Osteoblast (primary cell): ENCODE measurements around the gene INPP5F. TPM values are rescaled to one million over a fixed set of nuclear protein-coding genes. Genes with fewer than 3 reads are reported as not detected.
A peak's percentile ranks its signal among the peaks of the same experiment; 100 is the strongest.

Source experiments
- DNase-seq: peaks from one replicate; pipeline ENCODE4 v3.0.0; 2011; ENCODE audit warnings: low spot score, mixed read lengths; ENCODE audit not compliant: insufficient read length; ENCODE audit errors: missing footprints
- H2AFZ ChIP-seq: 2 replicates; pipeline ENCODE4 v1.6.0; 2011; ENCODE audit warnings: mild to moderate bottlenecking, low read length
- H3K27ac ChIP-seq: 2 replicates; pipeline ENCODE4 v1.5.1; 2011; ENCODE audit warnings: mild to moderate bottlenecking, low read depth, low read length, moderate library complexity
- H3K27me3 ChIP-seq: 2 replicates; pipeline ENCODE4 v1.6.0; 2012; ENCODE audit warnings: mild to moderate bottlenecking, control low read depth, inconsistent platforms, low read length, moderate library complexity; ENCODE audit not compliant: insufficient read depth
- H3K36me3 ChIP-seq: 2 replicates; pipeline ENCODE4 v1.5.1; 2011; ENCODE audit warnings: mild to moderate bottlenecking, low read length, control low read depth, moderate library complexity; ENCODE audit not compliant: insufficient read depth
- H3K4me1 ChIP-seq: 2 replicates; pipeline ENCODE4 v1.5.1; 2011; ENCODE audit warnings: mild to moderate bottlenecking, low read length, control low read depth, moderate library complexity; ENCODE audit not compliant: insufficient read depth
- H3K4me2 ChIP-seq: 2 replicates; pipeline ENCODE4 v1.6.0; 2011; ENCODE audit warnings: mild to moderate bottlenecking, low read length; ENCODE audit not compliant: insufficient read depth
- H3K4me3 ChIP-seq: fragments of 200-600 bp; sonication (generic); 3 replicates; pipeline ENCODE4 v1.5.1; 2012; ENCODE audit warnings: mild to moderate bottlenecking, low read length, inconsistent platforms; ENCODE audit not compliant: insufficient read depth
- H3K79me2 ChIP-seq: 2 replicates; pipeline ENCODE4 v1.6.0; 2012; ENCODE audit warnings: mild to moderate bottlenecking, low read length, control low read depth, inconsistent platforms; ENCODE audit not compliant: insufficient read depth
- H3K9me3 ChIP-seq: 2 replicates; pipeline ENCODE4 v1.5.1; 2011; ENCODE audit warnings: low read depth, low read length, control low read depth
- H4K20me1 ChIP-seq: 2 replicates; pipeline ENCODE4 v1.6.0; 2012; ENCODE audit warnings: mild to moderate bottlenecking, low read length, control low read depth; ENCODE audit not compliant: insufficient read depth
- total RNA-seq: library from RNA; depleted of rRNA; stranded (reverse); fragments of >200 nt; gene quantifications from 2 replicates; pipeline ENCODE4 v1.2.3, GENCODE V29; 2012
- TF ChIP-seq, protein P1 (sequence below): IDR thresholded peaks from 2 replicates; pipeline ENCODE4 v1.5.1; 2011; ENCODE audit warnings: mild to moderate bottlenecking, low read depth, low read length, moderate library complexity; ENCODE audit errors: extremely low read depth

The INPP5F gene
- total RNA-seq, 1 donor = 10.9 TPM

DNA sequence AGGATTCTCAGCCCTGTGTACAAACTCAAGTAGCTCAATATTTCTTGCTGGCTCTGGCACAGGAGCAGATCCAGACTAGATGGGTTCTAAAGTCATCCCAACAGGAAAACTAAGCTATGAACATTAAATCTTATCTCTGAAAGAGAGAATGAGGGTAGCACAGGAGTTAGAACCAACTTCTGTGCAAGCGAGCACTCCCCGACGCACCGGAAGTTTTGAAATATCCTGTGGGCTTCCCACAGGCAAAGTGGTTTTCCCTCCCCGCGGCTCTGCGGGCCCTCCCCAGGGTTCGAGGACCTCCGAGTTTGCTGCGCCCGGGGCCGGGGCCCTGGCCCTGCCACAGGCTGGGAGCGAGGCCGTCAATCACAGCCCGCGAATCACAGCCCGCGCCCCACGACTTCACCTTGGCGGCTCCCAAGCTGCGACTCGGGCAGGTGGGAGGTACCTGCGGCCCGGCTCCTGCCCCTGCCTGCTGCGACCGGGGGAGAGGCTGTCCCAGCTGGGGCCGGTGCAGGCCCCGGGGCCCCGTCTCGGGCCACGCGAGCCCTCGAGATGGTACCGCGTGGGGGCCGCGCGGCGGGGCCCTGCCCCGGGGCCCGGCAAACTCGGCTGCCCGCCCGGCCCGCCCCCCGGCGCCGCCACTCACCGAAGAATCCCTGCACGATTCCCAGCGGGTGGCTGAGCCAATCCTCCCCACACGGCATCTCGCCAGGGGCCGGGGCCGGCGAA lies 146.2 kb downstream of the INPP5F start:
- Histone ChIP-seq H3K79me2 (peaks cover 52% of the 10 kb centered on the region), H3K4me2 (peak overlapping the region; percentile 92), H4K20me1 (peaks cover 26% of the 10 kb centered on the region), H3K9me3 (no peaks in the 10 kb centered on the region), H3K36me3 (no peaks in the 10 kb centered on the region), H3K4me1 (peaks cover 16% of the 10 kb centered on the region), H3K27me3 (no peaks in the 10 kb centered on the region), H3K4me3 (peak overlapping the region; percentile 82), H2AFZ (peak overlapping the region; percentile 90), H3K27ac (peak overlapping the region; percentile 75)
- DNase-seq = peak; percentile 80
- TF ChIP-seq, protein P1, sequence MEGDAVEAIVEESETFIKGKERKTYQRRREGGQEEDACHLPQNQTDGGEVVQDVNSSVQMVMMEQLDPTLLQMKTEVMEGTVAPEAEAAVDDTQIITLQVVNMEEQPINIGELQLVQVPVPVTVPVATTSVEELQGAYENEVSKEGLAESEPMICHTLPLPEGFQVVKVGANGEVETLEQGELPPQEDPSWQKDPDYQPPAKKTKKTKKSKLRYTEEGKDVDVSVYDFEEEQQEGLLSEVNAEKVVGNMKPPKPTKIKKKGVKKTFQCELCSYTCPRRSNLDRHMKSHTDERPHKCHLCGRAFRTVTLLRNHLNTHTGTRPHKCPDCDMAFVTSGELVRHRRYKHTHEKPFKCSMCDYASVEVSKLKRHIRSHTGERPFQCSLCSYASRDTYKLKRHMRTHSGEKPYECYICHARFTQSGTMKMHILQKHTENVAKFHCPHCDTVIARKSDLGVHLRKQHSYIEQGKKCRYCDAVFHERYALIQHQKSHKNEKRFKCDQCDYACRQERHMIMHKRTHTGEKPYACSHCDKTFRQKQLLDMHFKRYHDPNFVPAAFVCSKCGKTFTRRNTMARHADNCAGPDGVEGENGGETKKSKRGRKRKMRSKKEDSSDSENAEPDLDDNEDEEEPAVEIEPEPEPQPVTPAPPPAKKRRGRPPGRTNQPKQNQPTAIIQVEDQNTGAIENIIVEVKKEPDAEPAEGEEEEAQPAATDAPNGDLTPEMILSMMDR = no peak

GRCh38 chr10:119872610-119872859 lies 146.7 kb downstream of the INPP5F start, which contains the start of gene MCMBP:
MCMBP (minus strand) TSS chr10:119872843; CDS start chr10:119872584, 259 bp downstream.
- Histone ChIP-seq H4K20me1 (peaks cover 26% of the 10 kb centered on the region), H3K27ac (peak within 1 kb of the TSS; percentile 75), H3K4me2 (peak within 1 kb of the TSS; percentile 92), H3K4me1 (peaks cover 16% of the 10 kb centered on the region), H2AFZ (peak within 1 kb of the TSS; percentile 99), H3K79me2 (peaks cover 47% of the 10 kb centered on the region), H3K36me3 (no peaks in the 10 kb centered on the region), H3K27me3 (no peaks in the 10 kb centered on the region), H3K9me3 (no peaks in the 10 kb centered on the region), H3K4me3 (peak within 1 kb of the TSS; percentile 82)
- TF ChIP-seq, protein P1 = no peak
- no peak for DNase-seq

- no peaks in the 10 kb centered on the region for H3K36me3 ChIP-seq
- peak; percentile 96 for DNase-seq
- peak overlapping the region; percentile 92 for H3K4me2 ChIP-seq
- H3K27ac ChIP-seq = peak overlapping the region; percentile 75
- H3K4me1 ChIP-seq = peaks cover 16% of the 10 kb centered on the region
- H3K79me2 ChIP-seq = peaks cover 42% of the 10 kb centered on the region
- H3K4me3 ChIP-seq = peak overlapping the region; percentile 82
- H2AFZ ChIP-seq = peak overlapping the region; percentile 99
- H4K20me1 ChIP-seq = peaks cover 23% of the 10 kb centered on the region
- H3K9me3 ChIP-seq = no peaks in the 10 kb centered on the region
- TF ChIP-seq, protein P1 = no peak
- H3K27me3 ChIP-seq = no peaks in the 10 kb centered on the region
These were observed 147.2 kb downstream of the INPP5F start for GRCh38 chr10:119872860-119873681.

GRCh38 chr10:119878524-119878923 lies 152.7 kb downstream of the INPP5F start:
- no peaks in the 10 kb centered on the region for H3K36me3 ChIP-seq
- H3K9me3 ChIP-seq = no peaks in the 10 kb centered on the region
- no peak for DNase-seq
- H3K4me3 ChIP-seq = no peak overlapping the region
- no peak overlapping the region for H2AFZ ChIP-seq
- TF ChIP-seq, protein P1 = no peak
- H3K79me2 ChIP-seq = no peaks in the 10 kb centered on the region
- H4K20me1 ChIP-seq = no peaks in the 10 kb centered on the region
- H3K27me3 ChIP-seq = no peaks in the 10 kb centered on the region
- H3K27ac ChIP-seq = no peak overlapping the region
- H3K4me1 ChIP-seq = peaks cover 6% of the 10 kb centered on the region
- H3K4me2 ChIP-seq = no peak overlapping the region
